Neuron (in vitro differentiated cells): ENCODE results near the gene NRXN2.

ENCODE experiments used
- H2AFZ ChIP-seq: one replicate; pipeline ENCODE4 v1.6.1; 2013; ENCODE audit warnings: low read depth, mild to moderate bottlenecking, inconsistent platforms, low read length, moderate library complexity
- H3K27me3 ChIP-seq: one replicate; pipeline ENCODE4 v1.6.1; 2013; ENCODE audit warnings: low read length; ENCODE audit not compliant: insufficient read depth
- H3K36me3 ChIP-seq: one replicate; pipeline ENCODE4 v1.6.1; 2013; ENCODE audit warnings: low read length; ENCODE audit not compliant: insufficient read depth
- H3K4me1 ChIP-seq: one replicate; pipeline ENCODE4 v1.6.1; 2013; ENCODE audit warnings: low read length; ENCODE audit not compliant: insufficient read depth
- H3K4me3 ChIP-seq: 2 replicates; pipeline ENCODE4 v1.5.1; 2013; ENCODE audit warnings: mild to moderate bottlenecking, low read length, moderate library complexity
- H3K9me3 ChIP-seq: one replicate; pipeline ENCODE4 v1.6.1; 2013; ENCODE audit warnings: low read length

NRXN2 gene

GRCh38 chr11:64643256-64643881 lies 79.6 kb downstream of the NRXN2 start:
- H3K4me1 ChIP-seq, result peaks cover 12% of the 10 kb centered on the region
- H3K9me3 ChIP-seq, result no peaks in the 10 kb centered on the region
- H3K36me3 ChIP-seq, result no peaks in the 10 kb centered on the region
- H3K4me3 ChIP-seq, result peak overlapping the region; percentile 40
- H2AFZ ChIP-seq, result no peak overlapping the region
- H3K27me3 ChIP-seq, result peaks cover 40% of the 10 kb centered on the region

DNA sequence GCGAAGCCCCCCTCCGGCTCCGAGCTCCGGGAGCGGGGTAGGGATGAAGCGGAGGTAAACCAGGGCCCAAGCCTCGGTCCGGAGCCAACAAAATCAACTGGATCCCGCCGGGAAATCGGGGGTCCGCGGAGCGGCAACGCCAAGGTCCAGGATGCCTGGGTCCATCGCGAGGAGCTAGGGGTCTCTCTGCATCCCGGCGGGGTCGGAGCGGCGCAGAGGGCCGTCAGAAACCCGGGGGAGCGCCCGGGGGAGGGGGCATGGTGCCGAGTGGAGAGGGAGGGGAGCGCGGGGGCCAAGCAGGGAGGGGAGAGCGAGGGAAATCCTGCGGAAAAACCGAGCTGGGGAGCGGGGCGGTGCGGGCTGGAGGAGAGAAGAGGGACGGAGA lies 80.1 kb downstream of the NRXN2 start:
- Histone ChIP-seq H3K27me3 (peaks cover 40% of the 10 kb centered on the region), H3K9me3 (no peaks in the 10 kb centered on the region), H3K4me3 (peak overlapping the region; percentile 39), H3K36me3 (no peaks in the 10 kb centered on the region), H3K4me1 (peaks cover 12% of the 10 kb centered on the region), H2AFZ (no peak overlapping the region)

DNA sequence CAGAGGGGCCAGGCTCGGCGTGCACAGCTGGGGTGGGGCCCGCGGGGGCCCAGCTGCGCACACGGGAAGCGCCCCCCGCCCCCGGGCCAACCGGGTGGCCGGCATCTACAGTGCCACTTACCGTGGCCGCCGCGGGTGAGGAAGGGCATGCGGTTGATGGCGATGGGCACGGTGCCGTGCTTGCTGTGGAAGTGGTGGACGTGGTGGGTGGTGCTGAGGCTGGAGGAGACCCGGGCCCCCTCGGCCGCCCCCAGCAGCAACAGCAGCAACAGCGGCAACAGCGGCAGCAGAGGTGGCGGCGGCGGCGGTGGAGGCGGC lies 80.6 kb downstream of the NRXN2 start:
- H3K36me3 ChIP-seq, result no peaks in the 10 kb centered on the region
- H3K9me3 ChIP-seq, result no peaks in the 10 kb centered on the region
- H3K4me1 ChIP-seq, result peaks cover 16% of the 10 kb centered on the region
- peak overlapping the region; percentile 14 for H3K4me3 ChIP-seq
- H2AFZ ChIP-seq, result no peak overlapping the region
- peaks cover 40% of the 10 kb centered on the region for H3K27me3 ChIP-seq

DNA sequence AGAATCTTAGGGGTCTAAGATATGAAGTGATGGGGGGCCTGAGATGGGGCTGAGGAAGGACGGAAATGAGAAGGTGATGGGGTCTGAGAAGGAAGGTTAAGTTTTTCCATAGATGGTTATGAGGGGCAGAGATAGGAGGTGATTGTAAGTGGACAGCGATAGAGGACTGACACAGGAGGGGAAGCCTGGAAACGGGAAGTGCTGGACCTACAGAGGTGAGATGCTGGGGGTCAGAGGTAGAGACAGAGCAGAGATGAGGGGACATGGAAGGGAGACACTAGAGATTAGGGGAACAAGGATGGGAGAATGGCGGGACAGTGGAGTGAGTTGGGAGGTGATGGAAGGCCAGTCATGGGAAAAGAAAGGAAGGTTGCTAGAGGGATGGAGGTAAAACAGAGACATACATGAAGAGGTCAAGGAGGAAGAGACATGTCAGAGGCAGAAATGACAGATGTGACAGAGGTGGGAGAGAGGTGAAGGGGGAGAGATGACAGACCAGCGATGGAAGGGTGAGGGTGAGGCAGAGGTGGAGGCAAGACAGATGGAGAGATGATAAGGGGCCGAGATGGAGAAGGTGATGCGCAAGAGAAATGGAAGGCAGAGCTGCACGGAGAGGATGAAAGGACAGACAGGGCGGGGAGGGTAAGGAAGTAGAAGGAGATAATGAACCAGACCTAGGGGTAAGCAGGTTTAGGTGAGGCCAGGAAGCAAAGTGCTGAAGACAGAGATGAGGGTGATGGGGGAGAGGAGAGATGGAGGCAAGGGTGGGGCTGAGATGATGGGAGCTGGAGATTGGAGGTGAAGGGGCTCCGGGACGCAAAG lies 81.2 kb downstream of the NRXN2 start:
- H3K9me3 ChIP-seq, result no peaks in the 10 kb centered on the region
- peaks cover 40% of the 10 kb centered on the region for H3K27me3 ChIP-seq
- no peak overlapping the region for H2AFZ ChIP-seq
- peaks cover 18% of the 10 kb centered on the region for H3K4me1 ChIP-seq
- H3K36me3 ChIP-seq, result no peaks in the 10 kb centered on the region
- no peak overlapping the region for H3K4me3 ChIP-seq

DNA sequence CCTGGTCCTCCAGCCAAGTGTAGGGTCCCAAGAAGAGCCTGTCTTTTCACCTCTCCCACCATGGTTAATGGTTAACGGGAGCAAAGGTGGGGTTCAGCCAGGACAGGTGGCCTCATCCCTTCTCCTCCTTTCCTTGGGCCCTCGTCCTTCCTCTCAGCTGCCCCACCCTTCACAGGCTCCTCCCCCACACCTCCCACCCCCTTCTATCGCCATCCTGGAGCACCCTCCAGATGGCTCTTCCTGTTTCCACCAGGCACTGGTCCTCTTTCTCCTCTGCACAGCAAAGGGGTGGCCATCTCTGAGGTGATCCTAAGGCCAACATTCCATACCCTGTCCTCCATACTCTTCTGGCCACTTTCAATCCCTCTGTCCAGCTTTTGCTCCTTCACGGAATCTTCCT lies 83.1 kb downstream of the NRXN2 start:
- no peak overlapping the region for H3K4me3 ChIP-seq
- H3K4me1 ChIP-seq, result peaks cover 15% of the 10 kb centered on the region
- H2AFZ ChIP-seq, result no peak overlapping the region
- peaks cover 35% of the 10 kb centered on the region for H3K27me3 ChIP-seq
- H3K9me3 ChIP-seq, result no peaks in the 10 kb centered on the region
- H3K36me3 ChIP-seq, result no peaks in the 10 kb centered on the region

DNA sequence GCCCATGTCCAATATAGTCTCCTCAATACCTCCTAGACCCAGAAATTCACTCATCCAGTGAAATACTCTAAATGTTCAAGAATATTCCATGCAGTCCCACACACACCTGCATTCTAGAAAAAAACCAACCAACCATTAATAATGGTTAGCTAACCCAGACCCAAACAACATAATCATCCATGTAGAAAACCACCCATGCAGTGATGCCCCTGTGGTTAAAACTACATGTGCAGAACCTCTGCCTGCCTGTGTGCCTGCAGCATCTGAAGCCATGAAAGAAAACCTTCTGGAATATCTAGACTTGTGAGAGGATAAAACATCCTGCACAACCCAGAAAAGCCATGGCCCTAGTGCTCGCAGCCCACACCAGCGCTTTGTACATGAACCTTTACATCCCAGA lies 84.2 kb downstream of the NRXN2 start:
- no peaks in the 10 kb centered on the region for H3K36me3 ChIP-seq
- no peak overlapping the region for H3K4me3 ChIP-seq
- H3K9me3 ChIP-seq, result no peaks in the 10 kb centered on the region
- H2AFZ ChIP-seq, result no peak overlapping the region
- H3K4me1 ChIP-seq, result peaks cover 7% of the 10 kb centered on the region
- peaks cover 27% of the 10 kb centered on the region for H3K27me3 ChIP-seq

GRCh38 chr11:64638018-64638665 lies 84.9 kb downstream of the NRXN2 start:
- peaks cover 26% of the 10 kb centered on the region for H3K27me3 ChIP-seq
- H3K9me3 ChIP-seq, result no peaks in the 10 kb centered on the region

GRCh38 chr11:64637334-64638017 lies 85.5 kb downstream of the NRXN2 start:
- H3K4me1 ChIP-seq, result peaks cover 6% of the 10 kb centered on the region
- no peaks in the 10 kb centered on the region for H3K9me3 ChIP-seq
- no peak overlapping the region for H2AFZ ChIP-seq
- H3K36me3 ChIP-seq, result no peaks in the 10 kb centered on the region
- no peak overlapping the region for H3K4me3 ChIP-seq
- H3K27me3 ChIP-seq, result peaks cover 26% of the 10 kb centered on the region

More at GRCh38 chr11:64638018-64638665, 84.9 kb downstream of the NRXN2 start:
- Histone ChIP-seq H3K4me3 (no peak overlapping the region), H3K4me1 (peaks cover 6% of the 10 kb centered on the region), H3K36me3 (no peaks in the 10 kb centered on the region), H2AFZ (no peak overlapping the region)

GRCh38 chr11:64633555-64634159 lies 89.3 kb downstream of the NRXN2 start:
- Histone ChIP-seq H3K36me3 (no peaks in the 10 kb centered on the region), H3K4me3 (no peak overlapping the region), H3K27me3 (peaks cover 3% of the 10 kb centered on the region), H2AFZ (no peak overlapping the region), H3K4me1 (peaks cover 6% of the 10 kb centered on the region), H3K9me3 (no peaks in the 10 kb centered on the region)

- Histone ChIP-seq H3K27me3 (no peaks in the 10 kb centered on the region), H3K36me3 (no peaks in the 10 kb centered on the region), H3K4me3 (no peak overlapping the region), H3K9me3 (no peaks in the 10 kb centered on the region), H3K4me1 (peaks cover 4% of the 10 kb centered on the region), H2AFZ (no peak overlapping the region)
These were observed 90.3 kb downstream of the NRXN2 start for GRCh38 chr11:64632654-64633053.

DNA sequence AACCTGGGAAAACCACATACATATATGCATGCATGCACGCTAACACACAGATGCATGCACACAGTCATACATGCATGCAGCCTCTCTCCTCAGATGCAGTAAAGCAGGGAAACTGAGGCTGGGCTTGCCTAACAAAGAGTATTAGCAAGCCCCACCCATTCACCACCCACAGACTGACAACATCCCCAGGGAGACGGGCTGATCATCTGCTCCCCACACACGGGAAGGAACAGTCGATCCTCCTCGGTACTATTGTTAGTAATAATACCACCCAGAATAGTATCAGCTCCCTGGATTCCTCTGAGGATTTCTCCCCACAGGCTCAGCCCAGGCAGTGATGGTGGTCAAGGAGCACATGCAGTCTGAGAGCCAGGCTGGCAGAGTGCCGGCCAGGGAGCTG lies 90.8 kb downstream of the NRXN2 start:
- Histone ChIP-seq H3K4me3 (no peak overlapping the region), H3K9me3 (no peaks in the 10 kb centered on the region), H3K4me1 (peaks cover under 1% of the 10 kb centered on the region), H2AFZ (no peak overlapping the region), H3K36me3 (no peaks in the 10 kb centered on the region), H3K27me3 (no peaks in the 10 kb centered on the region)

DNA sequence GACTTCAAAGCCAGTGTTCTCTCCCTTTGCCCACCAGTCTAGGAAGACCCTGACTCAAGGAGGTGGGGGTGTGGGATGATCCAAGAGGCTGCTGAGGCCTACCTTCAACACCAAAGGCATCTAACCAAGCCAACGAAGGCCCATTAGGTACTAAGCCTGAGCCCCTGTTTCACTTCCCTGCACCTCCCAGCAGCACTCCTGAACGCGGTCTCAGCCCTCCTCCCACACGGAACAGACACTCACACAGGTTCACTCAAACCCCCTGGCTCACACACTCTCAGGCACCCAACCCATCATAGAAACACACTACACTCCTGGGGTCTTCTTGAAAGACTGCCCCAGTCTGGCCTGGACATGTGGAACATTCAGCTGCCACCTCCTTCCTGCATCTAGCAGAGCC lies 91.3 kb downstream of the NRXN2 start:
- H3K4me1 ChIP-seq, result no peaks in the 10 kb centered on the region
- no peaks in the 10 kb centered on the region for H3K27me3 ChIP-seq
- no peak overlapping the region for H3K4me3 ChIP-seq
- H3K9me3 ChIP-seq, result no peaks in the 10 kb centered on the region
- H2AFZ ChIP-seq, result no peak overlapping the region
- H3K36me3 ChIP-seq, result no peaks in the 10 kb centered on the region
